IMR-90 (cell line): ENCODE results near the gene CTNNBIP1. TPM values are rescaled to one million over a fixed set of nuclear protein-coding genes. Genes with fewer than 3 reads are reported as not detected.

Experiments
- ATAC-seq: fragments of 200-7000 bp; cut with Tn5 transposase; 2 replicates; pipeline ENCODE4 v1.9.1; 2020; ENCODE audit warnings: low read depth, mild to moderate bottlenecking, moderate library complexity
- BruUV-seq: library from RNA; stranded (reverse); fragments of 400-500 nt; replicated peaks from 2 replicates; lab custom pipeline; 2021; lab: Mats Ljungman, UMichigan
- CTCF ChIA-PET: fragments of 300-600 bp; formaldehyde crosslinking; extraction: SDS; loops from one replicate; lab custom pipeline; 2021; ENCODE audit warnings: antibody characterized with exemption; lab: Yijun Ruan, JAX
- POLR2A ChIA-PET: fragments of 300-600 bp; sonication (Branson Sonifier 250); formaldehyde crosslinking; loops from one replicate; lab custom pipeline; 2022; ENCODE audit warnings: antibody characterized with exemption; ENCODE audit not compliant: unreplicated experiment; lab: Charles Lee
- DNase-seq: peaks from one replicate; pipeline ENCODE4 v3.0.0; 2013
- H2AFZ ChIP-seq: replicated peaks from 2 replicates; pipeline ENCODE3; 2013; ENCODE audit warnings: low read length, mild to moderate bottlenecking; ENCODE audit not compliant: poor library complexity
- H2AK5ac ChIP-seq: 2 replicates; pipeline ENCODE4 v1.6.1; 2013; ENCODE audit warnings: low read depth, low read length, inconsistent platforms
- H2AK9ac ChIP-seq: replicated peaks from 2 replicates; pipeline ENCODE3; 2013; ENCODE audit warnings: mild to moderate bottlenecking, low read depth, low read length, moderate library complexity; ENCODE audit not compliant: poor library complexity
- H2BK120ac ChIP-seq: 2 replicates; pipeline ENCODE4 v1.6.1; 2013; ENCODE audit warnings: low read depth, low read length, inconsistent platforms
- H2BK15ac ChIP-seq: 3 replicates; pipeline ENCODE4 v1.6.1; 2013; ENCODE audit warnings: low read depth, low read length, inconsistent platforms
- H2BK20ac ChIP-seq: 2 replicates; pipeline ENCODE4 v1.6.1; 2013; ENCODE audit warnings: low read depth, mild to moderate bottlenecking, inconsistent platforms, low read length, moderate library complexity
- H2BK5ac ChIP-seq: 2 replicates; pipeline ENCODE4 v1.6.1; 2013; ENCODE audit warnings: mild to moderate bottlenecking, low read depth, low read length, inconsistent platforms; ENCODE audit not compliant: poor library complexity, severe bottlenecking
- H3K14ac ChIP-seq: replicated peaks from 2 replicates; pipeline ENCODE4 v1.6.1; 2013; ENCODE audit warnings: low read depth, low read length, inconsistent platforms
- H3K18ac ChIP-seq: 2 replicates; pipeline ENCODE4 v1.6.1; 2013; ENCODE audit warnings: low read depth, low read length, control low read depth
- H3K23ac ChIP-seq: 2 replicates; pipeline ENCODE4 v1.6.1; 2013; ENCODE audit warnings: low read depth, low read length, inconsistent platforms
- H3K27ac ChIP-seq: 2 replicates; pipeline ENCODE4 v1.5.1; 2013; ENCODE audit warnings: mild to moderate bottlenecking, control low read depth, low read length; ENCODE audit not compliant: insufficient read depth
- H3K27me3 ChIP-seq: 2 replicates; pipeline ENCODE4 v1.6.1; 2013; ENCODE audit warnings: low read length; ENCODE audit not compliant: control insufficient read depth, insufficient read depth
- H3K36me3 ChIP-seq: 2 replicates; pipeline ENCODE4 v1.6.1; 2013; ENCODE audit warnings: low read length, mixed read lengths; ENCODE audit not compliant: control insufficient read depth, insufficient read depth
- H3K4ac ChIP-seq: 2 replicates; pipeline ENCODE4 v1.6.1; 2013; ENCODE audit warnings: low read depth, low read length, inconsistent platforms
- H3K4me1 ChIP-seq: 2 replicates; pipeline ENCODE4 v1.6.1; 2013; ENCODE audit warnings: low read length, mixed read lengths; ENCODE audit not compliant: control insufficient read depth, insufficient read depth
- H3K4me2 ChIP-seq: 2 replicates; pipeline ENCODE4 v1.6.1; 2013; ENCODE audit warnings: low read depth, mild to moderate bottlenecking, control low read depth, low read length, moderate library complexity
- H3K4me3 ChIP-seq: 2 replicates; pipeline ENCODE4 v1.5.1; 2013; ENCODE audit warnings: low read depth, mild to moderate bottlenecking, control low read depth, low read length, moderate library complexity; ENCODE audit not compliant: insufficient read depth
- H3K56ac ChIP-seq: 2 replicates; pipeline ENCODE4 v1.6.1; 2013; ENCODE audit warnings: low read length, inconsistent platforms; ENCODE audit not compliant: insufficient read depth; ENCODE audit errors: extremely low read depth
- H3K79me1 ChIP-seq, 2 experiments: 2 replicates each; pipeline ENCODE4 v1.6.1; 2013; ENCODE audit warnings: low read length in 2 of 2, inconsistent platforms in 1 of 2, low read depth in 1 of 2
- H3K9ac ChIP-seq: 2 replicates; pipeline ENCODE4 v1.6.1; 2013; ENCODE audit warnings: low read depth, low read length, control low read depth
- H3K9me1 ChIP-seq: 2 replicates; pipeline ENCODE4 v1.6.1; 2013; ENCODE audit warnings: low read length, inconsistent platforms; ENCODE audit not compliant: insufficient read depth
- H3K9me3 ChIP-seq: 2 replicates; pipeline ENCODE4 v1.6.1; 2013; ENCODE audit warnings: low read length; ENCODE audit not compliant: control insufficient read depth, insufficient read depth
- H4K20me1 ChIP-seq: 2 replicates; pipeline ENCODE4 v1.6.1; 2013; ENCODE audit warnings: low read length, inconsistent platforms; ENCODE audit not compliant: insufficient read depth
- H4K5ac ChIP-seq: 2 replicates; pipeline ENCODE4 v1.6.1; 2013; ENCODE audit warnings: mild to moderate bottlenecking, low read depth, low read length, control low read depth
- H4K8ac ChIP-seq, 2 experiments: 2 replicates each; pipeline ENCODE4 v1.6.1; 2013; ENCODE audit warnings: low read depth in 2 of 2, low read length in 2 of 2, control low read depth in 1 of 2, inconsistent platforms in 1 of 2
- H4K91ac ChIP-seq: 2 replicates; pipeline ENCODE4 v1.6.1; 2013; ENCODE audit warnings: low read depth, low read length, inconsistent platforms; ENCODE audit not compliant: insufficient read depth
- FOS ChIP-seq: fragments of 150-350 bp; IDR thresholded peaks from 2 replicates; pipeline ENCODE4 v1.6.1; 2016; ENCODE audit warnings: low read depth, low read length
- POLR2A ChIP-seq: IDR thresholded peaks from 2 replicates; pipeline ENCODE4 v1.6.1; 2012; ENCODE audit warnings: mild to moderate bottlenecking, low read depth, low read length
- WGBS, 2 experiments: methylation state at CpG; one replicate each; pipeline versions ENCODE4 v1.1.5 to v1.1.7; 2013; ENCODE audit warnings: missing lambda C conversion rate in 2 of 2; ENCODE audit not compliant: insufficient read length in 1 of 2; ENCODE audit errors: extremely low coverage in 2 of 2; 5-methylcytosine and 5-hydroxymethylcytosine counted together
- dilution Hi-C: fragments of 300-500 bp; cut with HindIII; formaldehyde crosslinking; loops from one replicate; pipeline ENCODE4 v1.14.3; 2018; ENCODE audit warnings: low sequenced_read_pairs; ENCODE audit not compliant: unreplicated experiment
- in situ Hi-C: fragments of 300-500 bp; cut with MboI; formaldehyde crosslinking; loops from 3 replicates; pipeline ENCODE4 v1.14.3; 2019; ENCODE audit warnings: low sequenced_read_pairs, inconsistent platforms, mixed read lengths
- intact Hi-C: fragments of 100-400 bp; cut with micrococcal nuclease; formaldehyde crosslinking; loops from 2 replicates; pipeline ENCODE4 v1.10.0; 2022
- polyA plus RNA-seq, 3 experiments: library from polyadenylated mRNA; depleted of rRNA; stranded (reverse); fragments of >200 nt; gene quantifications; 2 replicates each; pipeline ENCODE4 v1.2.3, GENCODE V29; 2012; ENCODE audit warnings: low replicate concordance in 1 of 3
- total RNA-seq: library from RNA; depleted of rRNA; stranded (reverse); fragments of >200 nt; gene quantifications from 2 replicates; pipeline ENCODE4 v1.2.3, GENCODE V29; 2012

The CTNNBIP1 gene
- total and polyA plus RNA-seq, 2 of the 4 experiments (the other 2 are of a cell fraction), result 24.7 to 28.5 TPM

GRCh38 chr1:9844106-9844505 lies 66.0 kb downstream of the CTNNBIP1 start:
- H2BK5ac ChIP-seq, result no peak overlapping the region
- 63% methylated on average over 5 of the region's 12 CpGs; no CpG with 5 or more reads in 1 of the 2 experiments for WGBS, 2 experiments
- in situ Hi-C loops, result no loop called here
- no peak overlapping the region for H3K9ac ChIP-seq
- dilution Hi-C loops, result no loop called here
- H2AK9ac ChIP-seq, result no peak overlapping the region
- no TSS peak for BruUV-seq
- no peak overlapping the region for H2BK15ac ChIP-seq
- DNase-seq, result no peak
- H3K9me3 ChIP-seq, result peaks cover 3% of the 10 kb centered on the region; the same call in 1 of the 2 replicates
- intact Hi-C loops, result no loop called here
- no peak for ATAC-seq
- no peak overlapping the region for H3K18ac ChIP-seq
- H4K8ac ChIP-seq, result no peak overlapping the region
- H3K79me1 ChIP-seq, result no peaks in the 10 kb centered on the region
- H3K9me1 ChIP-seq, result no peaks in the 10 kb centered on the region
- no peaks in the 10 kb centered on the region for H3K36me3 ChIP-seq
- ChIA-PET CTCF (no interaction called here), POLR2A (no interaction called here)
- H3K14ac ChIP-seq, result no peak overlapping the region
- H3K23ac ChIP-seq, result no peak overlapping the region
- no peak overlapping the region for H3K4ac ChIP-seq
- no peak overlapping the region for H4K91ac ChIP-seq
- H2BK20ac ChIP-seq, result no peak overlapping the region
- no peak overlapping the region for H3K4me3 ChIP-seq
- H3K4me1 ChIP-seq, result peaks cover 2% of the 10 kb centered on the region; the same call in 1 of the 2 replicates
- H2AFZ ChIP-seq, result no peak overlapping the region
- H3K27me3 ChIP-seq, result no peaks in the 10 kb centered on the region; the same call in 1 of the 2 replicates
- no peak overlapping the region for H4K5ac ChIP-seq
- H3K27ac ChIP-seq, result no peak overlapping the region
- no peak overlapping the region for H3K4me2 ChIP-seq
- no peak for TF ChIP-seq FOS
- TF ChIP-seq POLR2A, result no peak
- H4K20me1 ChIP-seq, result no peaks in the 10 kb centered on the region
- no peak overlapping the region for H2AK5ac ChIP-seq
- no peak overlapping the region for H2BK120ac ChIP-seq
- H3K56ac ChIP-seq, result no peak overlapping the region
